NCI-H1694 treated with DMSO at 0.1 percent for 48 hours (cell line): ENCODE data around the gene SCRN3.
A peak's percentile ranks its signal among the peaks of the same experiment; 100 is the strongest.
"Not testable (repeated sequence)": the region's sequence is repeated elsewhere in the genome, so short reads cannot be mapped to it uniquely, and the experiment has no call there.

Source experiments
- DNase-seq: peaks from one replicate; lab custom pipeline; 2025; lab: John Stamatoyannopoulos, UW

Gene SCRN3

DNA sequence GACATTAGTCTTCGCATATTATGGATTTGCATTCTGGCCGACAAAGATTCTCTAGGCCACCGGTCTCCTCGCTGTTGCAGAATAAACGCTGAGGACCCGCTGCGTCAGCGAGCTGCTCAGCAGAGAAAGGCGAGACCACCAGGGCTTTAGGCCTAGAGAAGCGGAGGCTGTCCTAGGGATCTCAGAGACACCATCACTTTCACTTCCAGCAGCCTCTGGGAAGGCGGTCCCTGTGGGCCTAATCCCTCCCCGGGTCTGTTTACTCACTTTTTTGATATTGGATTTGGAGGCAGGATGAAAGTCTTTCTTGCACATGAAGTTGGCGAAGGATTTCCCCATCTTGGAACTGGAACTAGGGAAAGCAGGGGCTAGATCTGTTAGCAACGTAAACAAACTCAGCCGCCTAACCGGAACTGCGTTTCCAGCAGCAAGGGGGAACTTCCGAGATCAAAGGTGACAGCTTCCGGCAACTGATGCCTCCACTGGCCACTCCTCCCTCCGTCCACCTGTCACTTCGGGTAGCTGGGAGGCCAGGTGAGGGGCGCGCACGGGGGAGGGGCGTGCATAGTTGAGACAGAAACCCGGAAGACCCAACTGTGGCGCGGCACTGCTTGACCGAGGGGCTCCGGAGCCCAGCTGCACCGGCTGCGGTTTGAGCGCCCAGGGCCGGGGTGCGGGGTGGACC lies at the start of gene SCRN3:
SCRN3 (plus strand) TSS at position 447 of the 685 bp plus-strand sequence. CDS start 2,554 bp downstream, outside the sequence.
- DNase-seq = peak; percentile 67

DNA sequence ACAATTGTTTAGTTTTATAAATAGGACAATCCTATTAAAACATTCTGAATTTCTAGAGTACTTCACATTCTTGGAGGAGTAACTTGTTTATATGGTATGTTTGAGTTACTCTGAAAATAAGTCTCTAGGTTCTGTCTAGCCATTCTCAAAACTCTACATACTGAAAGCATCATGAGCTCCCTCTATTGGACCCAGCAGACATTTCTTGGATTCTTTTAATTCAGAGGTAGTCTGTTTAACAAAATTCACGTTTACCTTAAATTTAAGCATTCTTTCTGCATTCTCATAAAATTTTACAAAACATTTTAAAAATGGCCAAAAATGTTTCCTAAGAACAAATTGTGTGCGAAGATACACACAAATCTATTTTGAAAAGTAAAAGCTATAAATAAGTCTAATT lies 45.5 kb upstream of the SCRN3 start:
- peak; percentile 40 for DNase-seq

- DNase-seq = no peak
Measured at GRCh38 chr2:174350593-174351181, 44.8 kb upstream of the SCRN3 start.

GRCh38 chr2:174353004-174353403 lies 42.5 kb upstream of the SCRN3 start:
- DNase-seq = no peak

DNA sequence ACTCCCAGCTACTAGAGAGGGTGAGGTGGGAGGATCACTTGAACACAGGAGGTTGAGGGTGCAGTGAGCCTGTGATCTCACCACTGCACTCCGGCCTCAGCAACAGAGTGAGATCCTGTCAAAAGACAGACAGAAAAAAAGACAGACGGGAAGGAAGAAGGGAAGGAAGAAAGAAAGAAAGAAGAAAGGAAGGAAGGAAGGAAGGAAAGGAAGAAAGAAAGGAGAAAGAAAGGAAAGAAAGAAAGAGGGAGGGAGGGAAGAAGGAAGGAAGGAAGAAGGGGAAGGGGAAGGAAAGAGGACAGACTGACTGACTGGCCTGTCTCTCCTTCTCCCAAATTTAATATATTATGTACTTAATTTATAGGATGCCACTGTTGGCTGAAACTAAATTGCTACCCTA lies 39.2 kb upstream of the SCRN3 start:
- no peak for DNase-seq

- not testable (repeated sequence) for DNase-seq
Measured at GRCh38 chr2:174359663-174360062, 35.9 kb upstream of the SCRN3 start.

DNA sequence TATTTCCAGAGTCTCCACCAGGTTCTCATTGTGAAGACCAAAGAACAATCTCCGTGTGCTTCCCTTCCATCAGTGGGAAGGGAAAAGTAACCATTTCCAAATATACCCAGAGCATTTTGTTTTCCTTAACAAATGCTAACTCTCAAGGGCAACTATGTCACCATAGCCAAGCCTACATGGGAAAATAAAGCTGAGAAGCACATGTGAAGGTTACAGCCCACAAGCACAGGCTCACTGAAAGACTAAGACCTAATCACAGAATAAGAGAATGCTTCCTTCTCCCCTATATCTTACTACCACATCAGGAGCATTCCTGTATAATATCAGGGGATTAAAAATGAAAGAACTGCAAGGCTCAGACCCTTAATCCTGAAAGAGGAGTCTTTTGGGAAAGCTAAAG lies 32.6 kb upstream of the SCRN3 start:
- no peak for DNase-seq

DNA sequence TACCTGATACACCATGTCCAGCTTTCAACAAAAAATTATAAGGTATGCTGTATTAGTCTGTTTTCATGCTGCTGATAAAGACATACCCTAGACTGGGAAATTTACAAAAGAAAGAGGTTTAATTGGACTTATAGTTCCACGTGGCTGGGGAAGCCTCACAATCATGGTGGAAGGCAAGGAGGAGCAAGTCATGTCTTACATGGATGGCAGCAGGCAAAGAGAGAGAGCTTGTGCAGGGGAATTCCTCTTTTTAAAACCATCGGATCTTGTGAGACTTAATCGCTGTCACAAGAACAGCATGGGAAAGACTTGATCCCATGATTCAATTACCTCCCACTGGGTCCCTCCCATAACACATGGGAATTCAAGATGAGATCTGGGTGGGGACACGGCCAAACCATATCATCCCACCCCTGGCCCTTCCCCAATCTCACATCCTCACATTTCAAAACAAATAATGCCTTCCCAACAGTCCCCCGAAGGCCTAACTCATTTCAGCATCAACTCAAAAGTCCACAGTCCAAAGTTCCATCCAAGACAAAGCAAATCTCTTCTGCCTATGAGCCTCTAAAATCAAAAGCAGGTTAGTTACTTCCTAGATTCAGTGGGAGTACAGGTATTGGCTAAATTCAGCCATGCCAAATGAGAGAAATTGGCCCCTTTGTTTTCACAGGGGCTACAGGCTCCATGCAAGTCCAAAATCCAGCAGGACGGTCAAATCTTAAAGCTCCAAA lies 31.9 kb upstream of the SCRN3 start:
- DNase-seq = not testable (repeated sequence)

- DNase-seq = no peak
Measured at GRCh38 chr2:174364628-174365027, 30.9 kb upstream of the SCRN3 start.

DNA sequence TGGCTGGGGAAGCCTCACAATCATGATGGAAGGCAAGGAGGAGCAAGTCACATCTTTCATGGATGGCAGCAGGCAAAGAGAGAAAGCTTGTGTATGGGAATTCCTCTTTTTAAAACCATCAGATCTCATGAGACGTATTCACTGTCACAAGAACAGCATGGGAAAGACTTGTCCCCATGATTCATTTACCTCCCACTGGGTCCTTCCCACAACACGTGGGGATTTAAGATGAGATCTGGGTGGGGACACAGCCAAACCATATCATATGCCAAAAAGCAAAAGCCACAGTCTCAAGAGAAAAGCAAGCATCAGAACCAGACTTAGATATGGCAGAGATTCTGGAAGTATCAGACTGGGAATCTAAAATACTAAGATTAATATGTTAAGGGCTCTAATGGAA lies 30.0 kb upstream of the SCRN3 start:
- no peak for DNase-seq

DNA sequence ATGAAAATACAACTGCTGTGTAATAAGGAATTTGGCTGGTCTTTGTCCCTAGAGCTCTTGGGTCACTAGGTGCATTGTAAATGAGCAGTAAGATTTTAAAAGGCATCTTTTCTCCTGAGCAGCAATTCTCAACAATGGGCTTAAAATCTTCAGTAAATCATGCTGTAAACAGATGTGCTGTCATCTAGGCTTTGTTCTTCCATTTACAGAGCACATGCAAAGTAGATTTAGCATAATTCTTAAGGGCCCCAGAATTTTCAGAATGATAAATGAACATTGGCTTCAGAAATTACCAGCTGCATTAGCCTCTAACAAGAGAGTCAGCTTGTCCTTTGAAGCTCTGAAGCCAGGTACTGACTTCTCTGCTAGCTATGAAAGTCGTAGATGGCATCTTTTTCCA lies 26.8 kb upstream of the SCRN3 start:
- no peak for DNase-seq

DNA sequence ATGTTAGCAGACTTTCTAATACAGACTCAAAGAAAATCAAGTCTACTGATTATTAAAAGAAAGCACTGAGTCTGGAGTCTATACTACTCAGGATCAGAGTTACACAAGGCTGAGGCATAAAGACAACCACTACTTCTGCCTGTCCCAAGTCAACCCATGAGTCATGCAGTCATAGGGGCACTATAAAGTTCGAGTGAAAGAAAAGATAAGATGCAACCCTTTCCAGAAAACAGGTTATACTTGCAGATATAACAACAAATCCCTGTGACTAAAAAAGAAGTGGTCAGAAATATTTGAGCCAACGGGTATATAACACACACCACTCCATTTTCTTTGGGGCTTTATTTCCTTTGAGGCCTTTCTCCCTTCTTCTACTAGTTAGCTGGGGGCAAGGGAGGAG lies 18.6 kb upstream of the SCRN3 start:
- no peak for DNase-seq

- no peak for DNase-seq
Measured at GRCh38 chr2:174383796-174384195, 11.7 kb upstream of the SCRN3 start.

- DNase-seq = no peak
Measured at GRCh38 chr2:174385201-174385600, 10.3 kb upstream of the SCRN3 start.

DNA sequence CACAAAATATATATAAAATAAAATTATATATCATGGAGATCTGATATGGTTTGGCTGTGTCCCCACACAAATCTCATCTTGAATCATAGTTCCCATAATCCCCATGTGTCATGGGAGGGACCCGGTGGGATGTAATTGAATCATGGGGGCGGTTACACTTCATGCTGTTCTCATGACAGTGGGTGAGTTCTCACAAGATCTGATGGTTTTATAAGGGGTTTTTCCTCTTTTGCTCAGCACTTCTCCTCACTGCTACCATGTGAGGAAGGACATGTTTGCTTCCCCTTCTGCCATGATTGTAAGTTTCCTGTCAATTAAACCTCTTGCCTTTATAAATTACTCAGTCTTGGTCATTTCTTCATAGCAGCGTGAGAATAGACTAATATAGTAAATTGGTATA lies 6.8 kb upstream of the SCRN3 start:
- not testable (repeated sequence) for DNase-seq

DNA sequence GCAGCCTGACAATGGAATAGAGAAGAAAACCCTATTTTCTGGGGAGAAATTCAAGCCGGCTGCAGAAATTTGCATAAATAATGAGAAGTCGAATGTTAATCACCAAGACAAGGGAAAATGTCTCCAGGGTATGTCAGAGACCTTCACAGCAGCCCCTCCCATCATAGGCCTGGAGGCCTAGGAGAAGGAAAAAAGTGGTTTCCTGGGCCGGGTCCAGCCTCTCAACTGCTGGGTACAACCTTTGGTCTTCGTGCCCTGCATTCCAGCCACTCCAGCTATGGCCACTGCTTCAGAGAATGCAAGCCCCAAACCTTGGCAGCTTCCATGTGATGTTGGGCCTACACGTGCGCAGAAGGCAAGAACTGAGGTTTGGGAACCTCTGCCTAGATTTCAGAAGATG lies 6.0 kb upstream of the SCRN3 start:
- no peak for DNase-seq

DNA sequence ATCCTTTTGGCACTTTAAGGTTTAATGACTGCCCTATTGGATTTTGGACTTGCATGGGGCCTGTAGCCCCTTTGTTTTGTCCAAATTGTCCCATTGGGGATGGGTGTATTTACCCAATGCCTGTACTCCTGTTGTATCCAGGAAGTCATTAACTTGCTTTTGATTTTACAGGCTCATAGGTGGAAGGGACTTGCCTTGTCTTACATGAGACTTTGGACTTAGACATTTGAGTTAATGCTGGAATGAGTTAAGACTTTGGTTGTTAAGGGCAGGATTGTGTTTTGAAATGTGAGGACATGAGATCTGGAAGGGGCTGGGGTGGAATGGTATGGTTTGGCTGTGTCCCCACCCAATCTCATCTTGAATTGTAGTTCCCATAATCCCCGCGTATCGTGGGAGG lies 5.2 kb upstream of the SCRN3 start:
- DNase-seq = not testable (repeated sequence)

DNA sequence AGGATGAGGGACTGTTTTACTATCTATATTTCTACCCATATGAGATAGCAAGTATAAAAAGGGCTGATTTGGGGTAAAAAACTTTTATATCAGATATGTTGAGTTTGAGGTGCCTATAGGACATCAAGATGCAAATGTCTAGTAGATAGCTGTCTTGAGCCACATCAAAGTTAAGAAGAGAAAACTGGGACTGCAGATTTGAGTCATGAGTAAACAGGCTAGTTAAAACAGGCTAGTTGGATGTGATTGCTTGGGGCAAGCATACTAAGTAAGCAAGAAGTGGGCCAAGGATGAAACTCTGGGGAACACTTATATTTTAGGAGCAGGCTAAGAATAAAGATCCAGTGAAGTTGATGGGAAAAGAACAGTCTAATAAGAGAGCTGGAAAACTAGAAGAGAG lies 2.8 kb upstream of the SCRN3 start:
- no peak for DNase-seq

DNA sequence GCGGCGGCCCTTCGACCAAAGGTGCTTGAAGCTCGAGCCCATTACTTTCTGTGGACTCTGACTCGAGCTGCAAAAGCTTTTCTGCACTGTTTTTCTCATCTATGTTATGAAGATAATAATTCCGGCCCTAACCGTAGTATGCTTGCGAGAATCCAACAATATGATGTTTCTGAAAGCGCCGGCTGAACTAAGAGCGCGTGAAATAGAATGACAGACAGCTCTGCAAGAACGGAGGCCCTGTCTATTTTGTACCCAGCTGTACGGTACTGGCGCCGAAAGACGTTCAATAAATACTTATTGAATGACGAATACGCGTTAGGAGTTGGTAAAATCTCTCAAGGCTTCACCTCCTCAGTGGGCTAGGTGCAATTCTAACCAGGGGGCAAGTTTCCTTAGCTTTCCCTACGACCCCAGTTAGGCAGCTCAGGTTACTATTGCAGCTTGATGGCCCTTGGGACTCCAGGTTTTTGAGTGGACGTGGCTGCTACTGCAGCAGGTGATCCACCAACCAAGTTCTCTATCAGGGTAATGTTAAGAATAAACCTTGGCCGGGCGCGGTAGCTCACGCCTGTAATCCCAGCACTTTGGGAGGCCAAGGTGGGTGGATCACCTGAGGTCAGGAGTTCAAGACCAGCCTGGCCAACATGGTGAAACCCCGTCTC lies 570 bp downstream of the SCRN3 start:
- DNase-seq = peak; percentile 6

GRCh38 chr2:174397773-174398172 lies 2.2 kb downstream of the SCRN3 start:
- DNase-seq = no peak

DNA sequence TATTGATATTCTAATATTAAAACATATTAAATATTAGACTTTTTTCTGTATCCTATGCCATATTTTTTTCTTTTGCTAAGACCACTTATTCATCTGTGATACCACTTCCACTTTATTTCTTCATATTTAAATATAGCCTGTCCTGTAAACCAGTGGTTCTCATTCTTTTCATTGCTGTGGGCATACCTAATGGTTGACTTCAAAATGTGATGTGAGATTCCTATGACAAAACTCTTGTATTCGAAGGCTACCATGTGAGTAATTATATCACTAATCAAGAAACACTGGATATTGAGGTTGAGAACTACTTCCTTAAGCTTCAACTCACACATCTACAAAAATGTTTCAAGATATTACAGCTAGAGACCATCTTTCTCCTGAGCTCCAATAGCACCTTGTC lies 3.6 kb downstream of the SCRN3 start:
- no peak for DNase-seq

- DNase-seq = no peak
Measured at GRCh38 chr2:174400853-174401252, 5.3 kb downstream of the SCRN3 start.

- no peak for DNase-seq
Measured at GRCh38 chr2:174403628-174404027, 8.1 kb downstream of the SCRN3 start.
